CD4-positive, alpha-beta T cell (primary cell): Measurements from ENCODE around the gene ACSM2B. TPM values are rescaled to one million over a fixed set of nuclear protein-coding genes. Genes with fewer than 3 reads are reported as not detected.

Experiments used
- ATAC-seq: fragments of 200-7000 bp; cut with Tn5 transposase; one replicate; pipeline ENCODE4 v1.10.0; 2022; ENCODE audit warnings: mild to moderate bottlenecking; ENCODE audit not compliant: poor library complexity
- CTCF ChIA-PET: fragments of 350-600 bp; sonication (Branson Sonifier 250); formaldehyde crosslinking; loops from one replicate; lab custom pipeline; 2021; ENCODE audit warnings: antibody characterized with exemption, inconsistent platforms; lab: Charles Lee
- POLR2A ChIA-PET: fragments of 350-600 bp; sonication (Branson Sonifier 250); formaldehyde crosslinking; loops from one replicate; lab custom pipeline; 2021; ENCODE audit warnings: antibody characterized with exemption, inconsistent platforms; lab: Charles Lee
- DNase-seq, 14 experiments: peaks; one replicate each; pipeline ENCODE4 v3.0.0-alpha.2; 2013 to 2020; ENCODE audit warnings: mixed read lengths in 2 of 14
- H3K27ac ChIP-seq, 2 donors: one replicate each; pipeline versions ENCODE4 v1.5.1 to v1.7.0; 2013; ENCODE audit warnings: low read length in 2 of 2, low read depth in 1 of 2, mild to moderate bottlenecking in 1 of 2
- H3K27me3 ChIP-seq, 2 experiments: 1 replicate in 1 of 2; 2 replicates in 1 of 2; pipeline versions ENCODE4 v1.6.1 to v1.7.0; 2013; ENCODE audit warnings: low read length in 2 of 2, control low read depth in 1 of 2, mild to moderate bottlenecking in 1 of 2, moderate library complexity in 1 of 2; ENCODE audit not compliant: insufficient read depth in 2 of 2, control insufficient read depth in 1 of 2
- H3K36me3 ChIP-seq: one replicate; pipeline ENCODE4 v1.6.1; 2013; ENCODE audit warnings: low read length, control low read depth; ENCODE audit not compliant: insufficient read depth
- H3K4me1 ChIP-seq: one replicate; pipeline ENCODE4 v1.6.1; 2013; ENCODE audit warnings: low read length, control low read depth; ENCODE audit not compliant: insufficient read depth
- H3K4me3 ChIP-seq: one replicate; pipeline ENCODE4 v1.5.1; 2013; ENCODE audit warnings: mild to moderate bottlenecking, low read length, moderate library complexity
- H3K9me3 ChIP-seq, 2 experiments: 1 replicate in 1 of 2; 2 replicates in 1 of 2; pipeline versions ENCODE4 v1.6.1 to v1.7.0; 2013; ENCODE audit warnings: low read length in 2 of 2, mild to moderate bottlenecking in 2 of 2, control low read depth in 1 of 2, moderate library complexity in 1 of 2; ENCODE audit not compliant: control insufficient read depth in 1 of 2, insufficient read depth in 1 of 2
- H3K27ac Mint-ChIP-seq: one replicate; pipeline ENCODE4 v1.8.0; 2020; ENCODE audit warnings: mixed read lengths
- H3K27me3 Mint-ChIP-seq: one replicate; pipeline ENCODE4 v1.8.0; 2021; ENCODE audit warnings: mixed read lengths
- H3K36me3 Mint-ChIP-seq: one replicate; pipeline ENCODE4 v1.8.0; 2021; ENCODE audit warnings: low read depth, mixed read lengths
- H3K4me1 Mint-ChIP-seq: one replicate; pipeline ENCODE4 v1.8.0; 2021; ENCODE audit warnings: low read depth, mixed read lengths
- H3K4me3 Mint-ChIP-seq: one replicate; pipeline ENCODE4 v1.8.0; 2020; ENCODE audit warnings: mild to moderate bottlenecking, mixed read lengths
- H3K9me3 Mint-ChIP-seq: one replicate; pipeline ENCODE4 v1.8.0; 2020; ENCODE audit warnings: mixed read lengths
- intact Hi-C, 2 experiments: fragments of 100-400 bp; cut with DNase I in 1 of 2; cut with micrococcal nuclease in 1 of 2; formaldehyde crosslinking; loops; one replicate each; pipeline versions ENCODE4 v1.15.1 to v1.9.0; 2023 to 2025; cut with DNase I, micrococcal nuclease
- total RNA-seq, 174 experiments: library from RNA in 2 of 174; stranded (reverse) in 2 of 174; gene quantifications; one replicate each; pipeline ENCODE4 v1.2.3 and lab custom pipeline; 2021 to 2026
- TF ChIP-seq, protein P1 (sequence below): fragments of 200-600 bp; IDR thresholded peaks from one replicate; pipeline ENCODE4 v1.8.0; 2022; ENCODE audit warnings: antibody characterized with exemption, mild to moderate bottlenecking

Gene ACSM2B
- total RNA-seq, 2 experiments from 2014 or later = not detected

DNA sequence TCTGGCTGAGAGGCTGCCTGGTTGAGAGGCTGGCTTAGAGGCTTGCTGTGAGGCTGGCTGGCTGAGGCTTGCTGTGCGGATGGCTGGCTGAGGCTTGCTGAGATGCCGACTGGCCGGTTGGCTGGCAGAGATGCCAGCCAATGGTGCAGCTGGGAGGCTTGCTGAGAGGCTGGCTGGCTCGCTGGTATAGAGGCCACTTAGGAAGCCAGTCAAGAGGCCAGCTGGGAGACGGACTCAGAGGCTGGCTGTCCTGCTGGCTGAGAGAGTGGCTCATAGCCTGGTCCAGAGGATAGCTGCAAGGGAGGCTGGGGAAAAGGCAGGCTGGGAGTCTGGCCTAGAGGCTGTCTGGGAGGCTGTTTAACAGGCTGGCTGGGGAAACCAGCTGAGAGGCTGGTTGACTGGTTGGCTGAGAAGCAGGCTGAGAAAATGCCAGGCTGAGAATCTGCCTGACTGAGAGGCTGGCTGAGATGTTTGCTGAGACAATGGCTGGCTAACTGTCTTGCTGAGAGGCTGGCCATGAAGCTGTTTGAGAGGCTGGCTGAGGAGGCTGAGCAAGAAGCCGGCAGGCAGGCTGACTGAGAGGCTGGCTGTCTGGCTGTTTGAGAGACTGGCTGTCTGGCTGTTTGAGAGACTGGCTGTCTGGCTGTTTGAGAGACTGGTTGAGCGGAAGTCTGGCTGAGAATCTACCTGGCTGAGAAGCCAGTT lies 37.5 kb upstream of the ACSM2B start:
- Histone ChIP-seq H3K4me1 (no peaks in the 10 kb centered on the region), H3K9me3 (peaks cover 0 to 27% of the 10 kb centered on the region in 2 experiments), H3K27me3 (peaks cover 5 to 12% of the 10 kb centered on the region in 2 experiments), H3K4me3 (no peak overlapping the region), H3K27ac (no peak overlapping the region), H3K36me3 (no peaks in the 10 kb centered on the region)
- Mint-ChIP-seq H3K27me3 (peaks cover 27% of the 10 kb centered on the region), H3K4me1 (no peaks in the 10 kb centered on the region), H3K4me3 (no peak overlapping the region), H3K27ac (no peak overlapping the region), H3K36me3 (no peaks in the 10 kb centered on the region), H3K9me3 (no peaks in the 10 kb centered on the region)
- POLR2A ChIA-PET = no interaction called here
- TF ChIP-seq, protein P1, sequence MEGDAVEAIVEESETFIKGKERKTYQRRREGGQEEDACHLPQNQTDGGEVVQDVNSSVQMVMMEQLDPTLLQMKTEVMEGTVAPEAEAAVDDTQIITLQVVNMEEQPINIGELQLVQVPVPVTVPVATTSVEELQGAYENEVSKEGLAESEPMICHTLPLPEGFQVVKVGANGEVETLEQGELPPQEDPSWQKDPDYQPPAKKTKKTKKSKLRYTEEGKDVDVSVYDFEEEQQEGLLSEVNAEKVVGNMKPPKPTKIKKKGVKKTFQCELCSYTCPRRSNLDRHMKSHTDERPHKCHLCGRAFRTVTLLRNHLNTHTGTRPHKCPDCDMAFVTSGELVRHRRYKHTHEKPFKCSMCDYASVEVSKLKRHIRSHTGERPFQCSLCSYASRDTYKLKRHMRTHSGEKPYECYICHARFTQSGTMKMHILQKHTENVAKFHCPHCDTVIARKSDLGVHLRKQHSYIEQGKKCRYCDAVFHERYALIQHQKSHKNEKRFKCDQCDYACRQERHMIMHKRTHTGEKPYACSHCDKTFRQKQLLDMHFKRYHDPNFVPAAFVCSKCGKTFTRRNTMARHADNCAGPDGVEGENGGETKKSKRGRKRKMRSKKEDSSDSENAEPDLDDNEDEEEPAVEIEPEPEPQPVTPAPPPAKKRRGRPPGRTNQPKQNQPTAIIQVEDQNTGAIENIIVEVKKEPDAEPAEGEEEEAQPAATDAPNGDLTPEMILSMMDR = no peak
- ATAC-seq (no peak), DNase-seq (no peak)
- intact Hi-C loops = no loop called here
- CTCF ChIA-PET = no interaction called here

DNA sequence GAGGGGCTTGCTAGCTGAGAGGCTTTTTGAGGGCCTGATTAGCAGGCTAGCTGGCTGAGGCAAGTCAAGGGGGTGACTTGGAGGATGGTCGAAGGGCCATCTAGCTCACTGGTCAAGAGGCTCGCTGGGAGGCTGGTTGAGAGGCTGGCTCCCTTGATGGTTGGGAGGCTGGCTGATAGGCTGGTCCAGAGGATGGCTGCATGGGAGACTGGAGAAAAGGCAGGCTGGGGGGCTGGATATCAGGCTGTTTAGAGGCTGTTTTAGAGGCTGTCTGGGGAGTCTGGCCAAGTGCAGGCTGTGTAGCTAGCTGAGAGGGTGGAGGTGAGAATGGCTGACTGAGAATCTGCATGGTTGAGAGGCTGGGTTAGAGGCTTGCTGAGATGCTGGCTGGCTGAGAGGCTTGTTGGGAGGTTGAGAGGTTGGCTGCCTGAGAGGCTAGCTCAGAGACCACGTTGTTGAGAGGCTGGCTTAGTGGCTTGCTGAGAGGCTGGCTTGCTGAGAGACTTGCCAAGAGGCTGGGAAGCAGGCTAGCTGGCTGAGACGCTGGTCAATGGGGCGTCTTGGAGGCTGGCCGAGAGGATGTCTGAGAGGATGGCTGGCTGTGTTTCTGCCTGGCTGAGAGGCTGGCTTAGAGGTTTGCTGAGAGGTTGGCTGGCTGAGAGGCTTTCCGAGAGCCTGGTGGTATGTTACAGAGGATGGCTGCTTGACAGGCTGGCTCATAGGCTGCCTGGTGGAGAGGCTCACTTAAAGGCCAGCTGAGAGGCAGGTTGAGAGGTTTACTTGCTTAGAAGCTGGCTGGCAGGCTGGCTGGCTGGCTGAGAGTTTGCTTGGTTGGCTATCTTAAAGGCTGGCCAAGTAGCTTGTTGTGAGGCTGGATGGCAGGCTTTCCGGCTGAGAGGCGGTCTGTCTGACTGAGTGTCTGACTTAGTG lies 36.6 kb upstream of the ACSM2B start:
- H3K4me1 Mint-ChIP-seq = no peaks in the 10 kb centered on the region
- Histone ChIP-seq H3K36me3 (no peaks in the 10 kb centered on the region), H3K27ac (no peak overlapping the region), H3K4me3 (no peak overlapping the region), H3K27me3 (peaks cover 5 to 12% of the 10 kb centered on the region in 2 experiments), H3K9me3 (peaks cover 0 to 27% of the 10 kb centered on the region in 2 experiments), H3K4me1 (no peaks in the 10 kb centered on the region)
- intact Hi-C loops = no loop called here
- ATAC-seq (no peak), DNase-seq (no peak)
- CTCF ChIA-PET = no interaction called here
- TF ChIP-seq, protein P1 = no peak
- H3K27ac Mint-ChIP-seq = no peak overlapping the region
- peaks cover 32% of the 10 kb centered on the region for H3K27me3 Mint-ChIP-seq
- H3K36me3 Mint-ChIP-seq = no peaks in the 10 kb centered on the region
- POLR2A ChIA-PET = no interaction called here
- H3K9me3 Mint-ChIP-seq = no peaks in the 10 kb centered on the region
- no peak overlapping the region for H3K4me3 Mint-ChIP-seq

DNA sequence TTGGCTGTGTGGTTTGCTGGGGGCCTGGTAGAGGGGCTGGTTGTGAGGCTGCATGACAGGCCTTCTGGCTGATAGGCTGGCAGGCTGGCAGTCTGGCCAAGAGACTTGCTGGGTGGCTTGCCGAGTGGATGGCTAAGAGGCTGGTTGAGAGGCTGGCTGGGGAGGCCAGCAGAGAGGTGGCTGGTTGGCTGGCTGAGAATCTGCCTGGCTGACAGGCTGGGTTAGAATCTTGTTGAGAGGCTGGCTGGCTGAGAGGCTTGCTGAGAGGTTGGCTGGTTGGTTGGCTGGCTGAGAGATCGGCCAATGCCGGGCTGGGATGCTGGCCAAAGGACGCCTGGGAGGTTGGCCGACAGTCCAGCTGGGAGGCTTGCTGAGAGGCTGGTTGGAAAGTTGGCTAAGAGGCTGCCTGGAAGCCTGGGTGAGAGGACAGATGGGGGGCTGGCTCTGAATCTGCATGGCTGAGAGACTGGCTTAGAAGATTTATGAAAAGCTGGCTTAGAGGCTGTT lies 35.9 kb upstream of the ACSM2B start:
- Mint-ChIP-seq H3K27me3 (peaks cover 38% of the 10 kb centered on the region), H3K4me1 (no peaks in the 10 kb centered on the region), H3K27ac (no peak overlapping the region), H3K36me3 (no peaks in the 10 kb centered on the region), H3K4me3 (no peak overlapping the region), H3K9me3 (no peaks in the 10 kb centered on the region)
- ATAC-seq (no peak), DNase-seq (no peak)
- intact Hi-C loops = no loop called here
- TF ChIP-seq, protein P1 = no peak
- Histone ChIP-seq H3K27me3 (peaks cover 5 to 12% of the 10 kb centered on the region in 2 experiments), H3K27ac (no peak overlapping the region), H3K4me1 (no peaks in the 10 kb centered on the region), H3K9me3 (peaks cover 0 to 27% of the 10 kb centered on the region in 2 experiments), H3K36me3 (no peaks in the 10 kb centered on the region), H3K4me3 (no peak overlapping the region)
- CTCF ChIA-PET = no interaction called here
- POLR2A ChIA-PET = no interaction called here
